Esophagus squamous epithelium (tissue), 5 donors: ENCODE measurements around the gene EPHA2. TPM values are rescaled to one million over a fixed set of nuclear protein-coding genes. Genes with fewer than 3 reads are reported as not detected.

ENCODE experiments used
- DNase-seq: peaks from one replicate; lab custom pipeline; 2025; lab: John Stamatoyannopoulos, UW
- H3K27ac ChIP-seq, 4 donors: fragments of 200-600 bp; sonication (generic); one replicate each; pipeline ENCODE4 v1.5.1; 2016 to 2019; ENCODE audit warnings: mild to moderate bottlenecking in 1 of 4
- H3K27me3 ChIP-seq, 4 donors: fragments of 200-600 bp; sonication (generic); 1 replicate in 3 of 4; 2 replicates in 1 of 4; pipeline versions ENCODE4 v1.5.1 to v1.6.0; 2017 to 2021; ENCODE audit warnings: antibody characterized with exemption in 1 of 4
- H3K36me3 ChIP-seq, 3 donors: fragments of 200-600 bp; sonication (generic); one replicate each; pipeline ENCODE4 v1.5.1; 2016 to 2019
- H3K4me1 ChIP-seq, 3 donors: fragments of 200-600 bp; sonication (generic); one replicate each; pipeline ENCODE4 v1.5.1; 2017 to 2019
- H3K4me3 ChIP-seq, 4 donors: fragments of 200-600 bp; sonication (generic); 1 replicate in 3 of 4; 2 replicates in 1 of 4; pipeline ENCODE4 v1.5.1; 2016 to 2019; ENCODE audit warnings: mild to moderate bottlenecking in 2 of 4, moderate library complexity in 1 of 4
- H3K9me3 ChIP-seq, 3 donors: fragments of 200-600 bp; sonication (generic); one replicate each; pipeline ENCODE4 v1.5.1; 2016 to 2019
- POLR2A ChIP-seq, 4 donors: fragments of 450-650 bp; IDR thresholded peaks; one replicate each; pipeline ENCODE4 v1.6.1; 2017; ENCODE audit warnings: antibody characterized with exemption in 4 of 4, mild to moderate bottlenecking in 4 of 4, moderate library complexity in 3 of 4
- WGBS, 2 donors: methylation state at CpG; one replicate each; pipeline ENCODE4 v1.1.5; 2018; 5-methylcytosine and 5-hydroxymethylcytosine counted together
- intact Hi-C: fragments of 100-400 bp; cut with DNase I; formaldehyde crosslinking; loops from one replicate; pipeline ENCODE4 v1.15.0; 2022
- total RNA-seq, 4 donors: library from RNA; depleted of rRNA; stranded (reverse); fragments of >200 nt; gene quantifications; one replicate each; pipeline ENCODE4 v1.1.0, GENCODE V29; 2016
- TF ChIP-seq, protein P1 (sequence below), 6 experiments: fragments of 450-650 bp in 4 of 6; fragments of 200-600 bp in 2 of 6; sonication (generic) in 2 of 6; IDR thresholded peaks; one replicate each; pipeline ENCODE4 v1.5.1; 2016 to 2019; ENCODE audit warnings: antibody characterized with exemption in 6 of 6, mild to moderate bottlenecking in 4 of 6, moderate library complexity in 4 of 6
- donor health status: DM: yes; HTN: yes; CAD: no.

Gene EPHA2
- total RNA-seq, 4 donors from 2014 or later: 87.5 to 225 (median 137) TPM

DNA sequence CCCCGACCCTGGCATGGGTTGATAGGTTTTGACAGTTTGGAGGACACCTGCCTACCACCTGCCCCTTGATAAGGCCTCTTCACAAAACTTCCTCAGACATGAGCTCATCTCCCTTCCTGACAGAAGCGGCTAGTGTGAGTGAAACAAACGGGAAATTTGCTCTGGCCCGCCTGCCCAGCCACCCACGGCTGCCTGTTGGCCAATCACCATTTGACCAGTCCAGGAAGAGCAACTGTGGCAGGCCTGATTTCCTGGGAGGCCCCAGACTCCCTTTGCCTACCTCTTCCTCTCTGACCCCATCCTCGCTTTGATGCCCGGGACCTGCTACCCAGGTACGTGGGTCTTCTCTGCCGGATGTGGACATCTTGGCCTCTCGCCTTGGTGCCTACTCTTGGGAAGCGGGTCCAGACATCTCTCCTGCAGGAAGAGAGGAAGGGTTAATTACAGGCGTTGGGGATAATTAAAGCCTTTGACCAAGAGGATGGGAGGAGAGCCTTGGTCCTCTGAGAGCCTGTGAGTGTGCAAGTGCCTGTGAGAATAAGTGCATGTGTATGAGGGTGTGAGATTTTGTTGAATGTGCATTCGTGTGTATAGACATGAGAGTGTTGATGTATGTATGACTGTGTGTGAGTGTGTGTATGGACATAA, 1.1 kb upstream of the EPHA2 start:
- Histone ChIP-seq H3K4me1 (peaks cover 25 to 82% (median 29%) of the 10 kb centered on the region in 3 donors), H3K9me3 (no peaks in the 10 kb centered on the region), H3K36me3 (peaks cover 0 to 10% (median 0%) of the 10 kb centered on the region in 3 donors), H3K4me3 (peak overlapping the region; percentile 79 to 96 (median 88)), H3K27ac (peak overlapping the region; percentile 93 to 98 (median 98)), H3K27me3 (peaks cover 0 to 7% (median 0%) of the 10 kb centered on the region in 4 donors)
- 47 to 59% methylated on average over 6 to 13 of the region's 13 CpGs for WGBS, 2 donors
- intact Hi-C loops: no loop called here
- no peak for DNase-seq
- TF ChIP-seq, protein P1, sequence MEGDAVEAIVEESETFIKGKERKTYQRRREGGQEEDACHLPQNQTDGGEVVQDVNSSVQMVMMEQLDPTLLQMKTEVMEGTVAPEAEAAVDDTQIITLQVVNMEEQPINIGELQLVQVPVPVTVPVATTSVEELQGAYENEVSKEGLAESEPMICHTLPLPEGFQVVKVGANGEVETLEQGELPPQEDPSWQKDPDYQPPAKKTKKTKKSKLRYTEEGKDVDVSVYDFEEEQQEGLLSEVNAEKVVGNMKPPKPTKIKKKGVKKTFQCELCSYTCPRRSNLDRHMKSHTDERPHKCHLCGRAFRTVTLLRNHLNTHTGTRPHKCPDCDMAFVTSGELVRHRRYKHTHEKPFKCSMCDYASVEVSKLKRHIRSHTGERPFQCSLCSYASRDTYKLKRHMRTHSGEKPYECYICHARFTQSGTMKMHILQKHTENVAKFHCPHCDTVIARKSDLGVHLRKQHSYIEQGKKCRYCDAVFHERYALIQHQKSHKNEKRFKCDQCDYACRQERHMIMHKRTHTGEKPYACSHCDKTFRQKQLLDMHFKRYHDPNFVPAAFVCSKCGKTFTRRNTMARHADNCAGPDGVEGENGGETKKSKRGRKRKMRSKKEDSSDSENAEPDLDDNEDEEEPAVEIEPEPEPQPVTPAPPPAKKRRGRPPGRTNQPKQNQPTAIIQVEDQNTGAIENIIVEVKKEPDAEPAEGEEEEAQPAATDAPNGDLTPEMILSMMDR (IDR thresholded peaks at IDR 0.05): no peak
- TF ChIP-seq POLR2A (IDR thresholded peaks at IDR 0.05): no peak

DNA sequence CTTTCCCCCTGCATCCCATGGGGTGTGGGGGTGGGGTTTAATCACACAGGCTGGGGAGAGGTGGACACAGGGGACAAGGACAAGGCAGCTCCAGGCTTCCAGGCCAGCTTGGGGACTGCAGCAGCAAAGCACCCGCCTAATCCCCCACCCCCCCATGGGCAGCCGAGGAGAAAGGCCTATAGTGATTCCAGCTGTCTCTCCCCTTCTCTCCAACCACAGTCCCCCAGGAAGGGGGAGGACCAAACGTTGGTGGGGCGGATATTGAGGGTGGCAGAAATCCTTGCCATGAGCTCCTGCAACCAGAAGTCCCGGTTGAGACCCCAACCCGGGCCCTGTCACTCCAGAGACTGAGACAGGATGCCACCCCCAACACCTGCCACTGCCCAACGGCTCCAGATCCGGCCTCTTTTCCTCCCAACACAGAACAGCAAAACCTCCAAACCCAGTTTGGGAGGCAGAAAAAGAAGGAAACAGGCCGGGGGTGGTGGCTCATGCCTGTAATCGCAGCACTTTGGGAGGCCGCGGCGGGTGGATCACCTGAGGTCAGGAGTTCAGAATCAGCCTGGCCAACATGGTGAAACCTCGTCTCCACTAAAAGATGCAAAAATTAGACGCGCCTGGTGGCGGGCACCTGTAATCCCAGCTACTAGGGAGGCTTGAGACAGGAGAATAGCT, 1.7 kb downstream of the EPHA2 start:
- Histone ChIP-seq H3K4me3 (peak overlapping the region; percentile 79 to 96 (median 88)), H3K9me3 (no peaks in the 10 kb centered on the region), H3K4me1 (peaks cover 32 to 98% (median 40%) of the 10 kb centered on the region in 3 donors), H3K27ac (peak overlapping the region; percentile 93 to 98 (median 98)), H3K27me3 (peaks cover 0 to 7% (median 0%) of the 10 kb centered on the region in 4 donors), H3K36me3 (peaks cover 0 to 35% (median 0%) of the 10 kb centered on the region in 3 donors)
- no peak for DNase-seq
- WGBS, 2 donors: 12 to 14% methylated on average over 12 to 14 of the region's 17 CpGs
- intact Hi-C loops: no loop called here
- TF ChIP-seq, protein P1 (IDR thresholded peaks at IDR 0.05): no peak
- TF ChIP-seq POLR2A (IDR thresholded peaks at IDR 0.05): no peak

DNA sequence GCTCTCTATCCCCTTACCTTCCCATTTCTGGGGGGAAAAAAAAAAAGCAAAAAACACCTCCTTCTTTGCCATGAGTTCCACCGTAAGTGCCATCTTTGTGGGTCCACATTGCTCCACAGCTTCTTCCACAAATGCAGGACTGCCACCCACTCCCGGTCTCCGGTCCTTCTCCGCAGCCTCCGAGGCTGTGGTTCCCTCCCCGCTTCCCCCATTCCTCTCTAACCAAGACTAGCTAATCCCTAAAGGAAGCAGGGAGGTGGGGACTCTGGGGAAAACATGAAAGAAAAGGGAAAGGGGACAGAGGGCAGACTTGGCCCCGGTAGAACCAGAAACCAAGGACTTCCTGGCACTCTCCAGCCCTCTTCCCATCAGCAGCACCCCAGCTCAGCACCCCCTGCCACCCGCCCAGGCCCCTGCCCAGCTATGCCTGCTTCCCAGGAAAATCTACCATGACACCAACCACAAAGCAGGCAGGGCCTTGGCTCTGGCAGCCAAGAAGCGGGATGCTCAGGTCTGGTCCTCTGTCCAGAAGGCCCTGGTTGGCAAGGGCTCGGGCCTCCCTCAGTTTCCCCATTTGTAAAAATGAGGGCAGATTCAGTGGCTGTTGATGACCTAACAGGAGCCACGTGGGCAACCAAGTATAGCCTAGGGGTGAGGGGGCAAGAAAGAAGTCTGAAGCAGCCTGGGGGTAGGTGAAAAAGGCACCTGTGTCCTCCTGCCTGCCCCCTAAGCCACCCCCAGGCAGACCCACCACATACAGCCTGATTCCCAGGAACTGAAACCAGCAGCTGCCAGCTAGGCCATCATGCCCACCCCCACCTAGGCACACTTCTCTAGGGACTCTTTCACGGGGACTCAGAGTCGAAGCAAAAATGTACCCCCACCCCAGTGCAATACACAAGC, 2.5 kb downstream of the EPHA2 start:
- TF ChIP-seq, protein P1 (IDR thresholded peaks at IDR 0.05): no peak
- TF ChIP-seq POLR2A (IDR thresholded peaks at IDR 0.05): no peak
- Histone ChIP-seq H3K4me1 (peaks cover 32 to 98% (median 40%) of the 10 kb centered on the region in 3 donors), H3K36me3 (peaks cover under 1 to 43% (median 8%) of the 10 kb centered on the region in 3 donors), H3K4me3 (peak overlapping the region; percentile 79 to 96 (median 88)), H3K27me3 (peaks cover 0 to 7% (median 0%) of the 10 kb centered on the region in 4 donors), H3K9me3 (no peaks in the 10 kb centered on the region), H3K27ac (peak overlapping the region; percentile 93 to 98 (median 98))
- intact Hi-C loops: no loop called here
- 42 to 47% methylated on average over 8 to 9 of the region's 13 CpGs for WGBS, 2 donors
- no peak for DNase-seq

DNA sequence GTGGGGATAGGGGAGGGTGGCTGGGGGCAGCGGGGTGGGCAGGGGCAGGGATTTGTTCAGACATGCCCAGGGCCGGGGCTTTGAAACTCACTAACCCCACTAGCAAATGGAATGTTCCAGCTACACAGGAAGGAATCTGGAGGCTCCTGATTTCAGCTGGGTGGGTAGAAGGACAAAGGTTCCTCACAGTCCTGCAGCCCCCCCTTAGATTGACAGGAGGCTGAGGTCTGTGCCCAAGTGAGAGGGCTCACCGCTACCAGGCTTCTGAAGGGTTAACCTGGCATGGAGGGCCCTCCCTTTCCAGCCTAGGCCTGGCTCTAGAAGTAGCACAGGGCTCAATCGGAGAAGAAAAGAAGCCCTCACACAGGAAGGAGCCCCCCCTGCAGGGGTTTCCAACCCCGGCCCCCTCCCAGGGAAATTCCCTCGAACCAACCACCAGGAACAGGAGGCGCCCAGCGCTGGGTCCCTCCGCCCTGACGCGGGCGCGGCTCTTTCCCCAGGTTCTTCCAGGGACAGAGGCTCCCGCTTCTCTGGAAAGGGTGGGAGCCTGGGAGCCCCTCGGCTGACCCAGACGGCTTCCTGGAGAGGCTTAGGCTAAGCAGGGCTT, 3.3 kb downstream of the EPHA2 start:
- Histone ChIP-seq H3K4me1 (peaks cover 32 to 98% (median 40%) of the 10 kb centered on the region in 3 donors), H3K27ac (peak overlapping the region; percentile 93 to 98 (median 98)), H3K27me3 (peaks cover 0 to 7% (median 0%) of the 10 kb centered on the region in 4 donors), H3K4me3 (peak overlapping the region; percentile 79 to 96 (median 88)), H3K9me3 (no peaks in the 10 kb centered on the region), H3K36me3 (peaks cover 7 to 51% (median 12%) of the 10 kb centered on the region in 3 donors)
- no peak for TF ChIP-seq POLR2A (IDR thresholded peaks at IDR 0.05)
- TF ChIP-seq, protein P1 (IDR thresholded peaks at IDR 0.05): no peak
- WGBS, 2 donors: 34 to 44% methylated on average over 3 to 4 of the region's 16 CpGs
- intact Hi-C loops: no loop called here
- no peak for DNase-seq
